Measurements from ENCODE around the gene FOXP2. TPM values are rescaled to one million over a fixed set of nuclear protein-coding genes. Genes with fewer than 3 reads are reported as not detected.

FOXP2 gene
- total RNA-seq, 6 experiments from 2014 or later = 0.02 to 0.41 (median 0.20) TPM

DNA sequence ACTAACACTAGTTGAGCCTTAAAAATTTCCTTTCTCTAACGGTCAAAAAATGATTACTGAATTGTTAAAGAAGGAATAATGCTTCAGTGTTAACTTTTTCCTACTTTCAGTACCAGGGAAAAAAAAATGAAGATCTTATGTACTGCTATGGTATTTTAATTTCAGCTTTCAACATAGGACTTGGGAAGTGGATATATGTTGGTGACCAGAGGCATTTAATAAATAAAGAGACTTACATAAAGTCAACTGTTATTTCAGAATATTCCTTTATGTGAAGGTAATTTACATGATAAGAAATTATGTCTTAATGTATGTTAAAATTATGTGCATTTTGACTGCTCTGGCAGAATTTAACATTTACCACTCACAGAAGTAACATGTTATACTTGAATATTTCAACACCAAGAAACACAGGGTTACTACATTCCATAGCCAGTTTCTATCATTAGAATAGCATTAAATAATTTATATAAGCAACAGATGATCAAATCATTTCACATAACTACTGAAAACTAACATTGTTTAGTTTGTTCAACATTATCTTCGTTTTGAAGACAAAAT lies 257.0 kb downstream of the FOXP2 start:
- no peak for DNase-seq
- Mint-ChIP-seq H3K4me1 (ENCODE audit: low read depth) (no peaks in the 10 kb centered on the region), H3K36me3 (ENCODE audit: low read depth) (no peaks in the 10 kb centered on the region), H3K27ac (no peak overlapping the region), H3K27me3 (ENCODE audit: insufficient read depth) (no peaks in the 10 kb centered on the region), H3K9me3 (no peaks in the 10 kb centered on the region), H3K4me3 (no peak overlapping the region)
- TF ChIP-seq, protein P1, sequence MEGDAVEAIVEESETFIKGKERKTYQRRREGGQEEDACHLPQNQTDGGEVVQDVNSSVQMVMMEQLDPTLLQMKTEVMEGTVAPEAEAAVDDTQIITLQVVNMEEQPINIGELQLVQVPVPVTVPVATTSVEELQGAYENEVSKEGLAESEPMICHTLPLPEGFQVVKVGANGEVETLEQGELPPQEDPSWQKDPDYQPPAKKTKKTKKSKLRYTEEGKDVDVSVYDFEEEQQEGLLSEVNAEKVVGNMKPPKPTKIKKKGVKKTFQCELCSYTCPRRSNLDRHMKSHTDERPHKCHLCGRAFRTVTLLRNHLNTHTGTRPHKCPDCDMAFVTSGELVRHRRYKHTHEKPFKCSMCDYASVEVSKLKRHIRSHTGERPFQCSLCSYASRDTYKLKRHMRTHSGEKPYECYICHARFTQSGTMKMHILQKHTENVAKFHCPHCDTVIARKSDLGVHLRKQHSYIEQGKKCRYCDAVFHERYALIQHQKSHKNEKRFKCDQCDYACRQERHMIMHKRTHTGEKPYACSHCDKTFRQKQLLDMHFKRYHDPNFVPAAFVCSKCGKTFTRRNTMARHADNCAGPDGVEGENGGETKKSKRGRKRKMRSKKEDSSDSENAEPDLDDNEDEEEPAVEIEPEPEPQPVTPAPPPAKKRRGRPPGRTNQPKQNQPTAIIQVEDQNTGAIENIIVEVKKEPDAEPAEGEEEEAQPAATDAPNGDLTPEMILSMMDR (IDR thresholded peaks at IDR 0.05) = no peak

DNA sequence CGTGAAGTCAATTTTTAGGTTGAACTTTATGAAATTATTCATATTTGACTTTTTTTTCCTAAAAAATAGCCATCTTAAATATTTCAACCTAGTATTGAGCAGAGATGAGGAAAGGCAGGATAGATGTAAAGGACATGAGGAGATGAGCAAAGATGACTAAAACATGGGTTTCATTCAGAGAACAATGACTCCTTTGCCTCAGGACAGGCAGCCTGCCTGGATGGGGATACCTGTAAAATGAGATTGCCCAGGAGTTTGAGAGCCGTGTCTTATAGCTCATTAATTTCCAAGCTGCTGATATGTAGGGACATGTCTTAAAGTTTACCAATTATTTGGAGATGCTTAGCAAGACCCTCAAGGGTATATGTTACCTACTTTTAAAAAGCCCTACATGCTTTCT lies 263.5 kb downstream of the FOXP2 start:
- Mint-ChIP-seq H3K36me3 (ENCODE audit: low read depth) (no peaks in the 10 kb centered on the region), H3K4me3 (no peak overlapping the region), H3K27ac (no peak overlapping the region), H3K9me3 (no peaks in the 10 kb centered on the region), H3K27me3 (ENCODE audit: insufficient read depth) (no peaks in the 10 kb centered on the region), H3K4me1 (ENCODE audit: low read depth) (no peaks in the 10 kb centered on the region)
- no peak for DNase-seq
- TF ChIP-seq, protein P1 (IDR thresholded peaks at IDR 0.05) = no peak

DNA sequence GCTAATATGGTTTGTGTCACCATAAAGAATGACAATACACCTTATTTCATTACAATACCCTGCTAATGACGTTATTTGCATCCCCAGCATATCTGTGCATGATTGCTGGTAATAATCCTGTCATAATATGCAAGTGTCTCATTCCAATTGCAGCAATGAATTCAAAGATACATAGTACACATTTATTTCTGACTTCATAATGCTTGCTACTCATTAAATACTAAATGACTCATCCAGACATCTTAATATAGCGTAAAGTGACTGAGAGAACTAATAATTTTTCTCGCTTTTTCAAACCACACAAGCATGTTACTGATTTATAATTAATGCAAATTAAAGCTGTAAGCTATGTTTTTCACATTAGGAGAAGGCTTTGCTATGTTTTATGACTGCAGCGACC lies 272.6 kb downstream of the FOXP2 start:
- H3K27me3 Mint-ChIP-seq (ENCODE audit: insufficient read depth) = no peaks in the 10 kb centered on the region
- H3K36me3 Mint-ChIP-seq (ENCODE audit: low read depth) = no peaks in the 10 kb centered on the region
- no peaks in the 10 kb centered on the region for H3K9me3 Mint-ChIP-seq
- no peaks in the 10 kb centered on the region for H3K4me1 Mint-ChIP-seq (ENCODE audit: low read depth)
- H3K27ac Mint-ChIP-seq = no peak overlapping the region
- no peak overlapping the region for H3K4me3 Mint-ChIP-seq
- DNase-seq = no peak
- TF ChIP-seq, protein P1 (IDR thresholded peaks at IDR 0.05) = no peak

DNA sequence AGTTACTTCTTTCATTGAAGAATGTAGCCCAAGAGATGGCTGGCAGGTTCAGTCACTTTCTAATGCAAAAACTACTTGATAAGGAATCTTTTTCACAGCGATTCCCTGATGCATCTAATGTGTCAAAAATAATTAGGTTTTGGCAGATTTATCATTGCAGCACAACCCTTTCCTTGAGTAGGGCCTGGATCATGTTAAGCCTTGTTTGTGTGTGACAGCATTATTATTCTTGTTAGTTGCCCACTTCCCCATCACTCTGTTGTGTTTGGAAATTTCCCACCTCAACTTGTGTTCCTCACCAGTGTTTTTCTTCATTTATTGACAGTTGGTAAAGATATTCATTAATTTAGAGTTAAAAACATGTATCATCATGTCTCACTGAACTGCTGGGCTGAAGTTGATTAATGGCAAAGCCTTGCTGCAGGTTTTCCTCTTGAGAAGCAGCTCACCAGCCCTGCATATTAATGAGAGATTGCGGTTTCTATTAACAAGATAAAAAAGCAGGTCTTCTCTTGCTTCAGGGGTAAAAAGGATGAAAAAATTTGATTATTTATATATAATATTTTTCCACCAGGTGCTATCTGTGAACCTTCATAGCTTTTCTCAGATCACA lies 273.9 kb downstream of the FOXP2 start:
- DNase-seq = no peak
- Mint-ChIP-seq H3K36me3 (ENCODE audit: low read depth) (no peaks in the 10 kb centered on the region), H3K9me3 (no peaks in the 10 kb centered on the region), H3K27ac (no peak overlapping the region), H3K27me3 (ENCODE audit: insufficient read depth) (no peaks in the 10 kb centered on the region), H3K4me1 (ENCODE audit: low read depth) (no peaks in the 10 kb centered on the region), H3K4me3 (no peak overlapping the region)
- TF ChIP-seq, protein P1 (IDR thresholded peaks at IDR 0.05) = no peak

DNA sequence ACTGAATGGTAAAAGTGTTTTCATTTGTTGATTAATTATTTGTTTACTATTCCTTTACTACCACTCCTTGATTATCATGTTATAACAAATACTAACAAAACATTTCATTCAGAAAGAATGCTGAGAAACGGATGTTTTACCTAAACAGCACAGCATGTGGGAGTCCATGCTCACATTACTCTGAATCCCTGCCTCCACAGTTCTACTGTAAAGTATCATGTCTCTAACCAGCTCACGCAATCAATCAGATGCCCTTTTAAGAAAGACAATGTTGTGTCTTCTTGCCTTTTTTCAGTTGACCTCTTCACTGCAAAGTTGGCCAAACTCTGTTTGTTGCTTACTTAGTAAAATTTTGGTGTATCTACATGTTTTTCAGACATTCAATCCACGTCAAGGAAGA lies 274.8 kb downstream of the FOXP2 start:
- no peaks in the 10 kb centered on the region for H3K27me3 Mint-ChIP-seq (ENCODE audit: insufficient read depth)

More for the DNA sequence above, 274.8 kb downstream of the FOXP2 start:
- Mint-ChIP-seq H3K4me1 (ENCODE audit: low read depth) (no peaks in the 10 kb centered on the region), H3K36me3 (ENCODE audit: low read depth) (no peaks in the 10 kb centered on the region), H3K27ac (no peak overlapping the region), H3K9me3 (no peaks in the 10 kb centered on the region), H3K4me3 (no peak overlapping the region)
- DNase-seq = no peak
- TF ChIP-seq, protein P1 (IDR thresholded peaks at IDR 0.05) = no peak
